HG03139 (cell line): Measurements from ENCODE around the gene NKAIN4.

ENCODE experiments used
- ATAC-seq: cut with Tn5 transposase; IDR thresholded peaks from one replicate; pipeline ENCODE4 v1.9.1; 2021; ENCODE audit not compliant: unreplicated experiment

The NKAIN4 gene

DNA sequence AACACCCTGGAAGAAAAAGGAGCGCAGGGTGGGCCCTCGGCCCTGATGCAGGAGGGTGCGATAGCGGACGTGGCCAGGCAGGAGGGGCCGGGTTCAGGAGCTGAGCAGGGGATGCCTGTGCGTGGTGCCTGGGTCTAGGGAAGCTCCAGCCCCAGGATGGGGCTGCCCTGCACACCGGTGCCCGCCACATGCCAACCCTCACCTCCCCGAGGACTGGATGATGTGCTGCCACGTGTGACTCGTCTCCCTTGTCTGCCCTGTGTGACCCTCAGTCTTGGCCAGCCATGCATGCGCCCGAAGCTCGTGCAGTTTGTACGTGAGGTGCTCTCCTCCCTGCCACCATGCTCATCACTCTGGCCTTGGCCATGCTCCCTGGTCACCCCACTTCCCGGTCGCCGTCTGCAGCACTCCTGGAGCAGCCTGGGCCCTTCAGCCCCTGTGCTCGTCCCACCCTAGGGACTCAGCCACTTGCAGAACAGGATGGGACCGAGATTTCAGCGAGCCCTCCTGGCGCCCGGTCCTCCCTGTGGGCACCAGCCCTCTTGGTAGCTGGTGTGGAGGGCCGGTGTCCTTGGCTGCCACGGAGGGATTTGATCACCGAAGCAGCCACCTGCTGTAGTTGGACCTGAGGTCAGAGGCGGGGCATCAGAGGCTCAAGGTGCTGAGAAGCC, 34.5 kb upstream of the NKAIN4 start:
- no peak for ATAC-seq

DNA sequence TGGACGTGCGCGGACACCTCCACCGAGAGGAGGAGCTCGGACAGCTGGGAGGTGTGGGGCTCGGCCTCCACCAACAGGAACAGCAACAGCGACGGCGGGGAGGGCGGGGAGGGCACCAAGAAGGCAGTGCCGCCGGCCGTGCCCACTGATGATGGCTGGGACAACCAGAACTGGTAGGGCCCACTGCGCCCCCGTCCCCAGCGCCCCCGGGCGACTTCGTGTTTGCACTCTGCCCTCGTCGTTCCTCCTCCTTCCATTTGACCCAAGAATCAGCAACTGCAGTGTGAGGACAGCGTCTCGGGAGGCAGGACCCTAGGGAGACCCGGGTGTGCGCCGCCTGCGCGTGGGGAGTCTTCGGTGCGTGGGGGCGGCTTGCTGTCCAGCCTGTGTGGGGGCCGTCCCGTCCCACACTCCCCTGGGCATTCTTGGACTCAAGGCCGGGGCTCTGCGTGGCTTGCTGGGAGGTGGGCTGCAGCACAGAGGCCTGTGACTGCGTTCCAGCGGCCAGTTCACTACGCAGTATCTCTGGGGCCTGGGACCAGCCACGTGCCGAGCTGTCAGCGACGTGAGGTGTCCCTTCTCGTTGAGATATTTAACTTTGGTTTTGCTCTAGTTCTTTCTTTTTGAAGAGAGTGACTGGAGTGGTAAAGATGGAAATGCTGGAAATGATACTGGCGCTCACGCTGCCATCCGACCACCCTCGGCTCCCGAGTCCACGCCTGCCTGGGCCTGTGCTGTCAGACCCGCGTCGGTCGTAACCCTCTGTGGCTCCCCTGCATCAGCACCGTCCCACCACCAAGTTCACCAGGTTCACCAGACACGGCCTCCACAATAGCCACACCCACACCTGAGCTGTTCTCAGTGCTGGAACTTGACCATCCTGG, 33.7 kb upstream of the NKAIN4 start:
- ATAC-seq, result no peak

DNA sequence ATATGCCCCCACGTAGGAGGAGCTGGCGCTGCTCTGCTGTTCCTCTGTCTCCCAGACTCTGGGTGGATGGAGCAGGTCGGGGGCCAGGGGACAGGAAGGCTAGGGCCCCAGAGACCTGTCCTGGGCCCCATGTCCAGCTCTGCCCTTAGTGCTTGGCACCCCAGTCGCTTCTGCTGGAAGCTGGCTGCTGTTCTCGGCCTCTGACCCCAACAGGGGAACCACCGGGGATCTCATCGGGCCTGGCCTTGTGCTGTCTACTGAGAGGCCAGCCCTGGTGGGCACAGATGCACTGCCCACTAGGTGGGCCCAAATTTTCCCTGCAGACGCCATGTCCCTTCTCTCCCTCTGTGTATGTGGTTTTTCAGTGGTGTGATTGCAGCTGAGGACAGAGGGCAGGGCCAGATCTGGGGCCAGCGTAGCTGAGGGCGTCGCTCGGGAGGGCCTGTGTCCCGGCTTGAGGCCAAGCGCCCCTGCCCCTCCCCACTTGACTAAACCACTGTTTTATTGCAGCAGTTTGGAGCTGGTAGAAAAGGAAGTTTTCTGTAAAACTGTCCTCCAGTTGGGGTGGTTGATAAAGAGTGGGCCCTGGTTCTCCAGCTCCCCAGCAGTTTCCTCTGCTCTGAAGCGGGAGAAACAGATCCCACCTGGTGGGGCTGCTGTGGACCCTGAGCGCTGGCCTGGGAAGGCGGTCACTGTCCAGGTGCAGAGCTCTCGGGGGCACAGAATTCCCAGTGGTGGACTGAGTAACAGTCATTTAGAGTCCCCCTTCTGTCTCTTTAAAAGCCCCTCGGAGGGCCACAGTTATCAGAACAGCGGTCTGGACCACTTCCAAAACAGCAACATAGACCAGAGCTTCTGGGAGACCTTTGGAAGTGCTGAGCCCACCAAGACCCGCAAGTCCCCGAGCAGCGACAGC, 32.8 kb upstream of the NKAIN4 start:
- no peak for ATAC-seq

- no peak for ATAC-seq
These were observed 31.7 kb upstream of the NKAIN4 start for GRCh38 chr20:63285636-63286615.

GRCh38 chr20:63284981-63285524, 30.8 kb upstream of the NKAIN4 start:
- ATAC-seq, result no peak

DNA sequence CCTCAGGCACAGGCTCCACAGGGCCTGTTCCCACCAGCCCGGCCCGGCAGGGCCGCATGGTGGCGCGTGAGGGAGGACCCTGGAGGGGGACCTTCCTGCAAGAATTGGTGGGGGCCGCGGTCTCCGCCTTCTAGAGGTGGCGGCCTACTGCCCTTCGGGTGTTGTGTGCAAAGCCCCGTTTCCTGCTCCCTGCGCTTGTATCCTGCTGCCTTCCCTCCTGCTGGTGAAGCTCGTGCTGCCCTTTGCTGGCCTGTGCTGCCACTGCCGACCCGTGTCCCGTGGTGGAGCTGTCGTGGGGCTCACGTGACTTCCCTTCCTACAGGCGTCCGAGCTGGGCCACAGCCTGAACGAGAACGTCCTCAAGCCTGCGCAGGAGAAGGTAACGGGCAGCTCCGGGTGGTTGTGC, 30.3 kb upstream of the NKAIN4 start:
- no peak for ATAC-seq

DNA sequence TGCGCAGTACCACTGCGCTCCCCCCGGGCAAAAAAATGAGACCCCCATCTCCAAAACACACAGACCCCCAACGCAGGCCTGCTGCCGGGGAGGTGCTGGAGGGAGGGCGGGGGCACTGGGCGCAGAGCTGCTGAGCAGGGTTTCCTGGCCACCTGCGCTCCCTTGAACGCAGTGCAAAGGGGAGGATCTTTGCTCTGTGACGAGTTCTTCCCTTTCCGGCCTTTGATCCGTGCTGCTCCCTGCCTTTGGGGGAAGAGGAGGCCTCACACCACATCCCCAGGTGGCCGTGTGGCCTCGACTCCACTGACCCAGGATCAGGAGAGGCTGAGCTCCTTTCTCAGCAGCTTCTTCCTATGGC, 29.8 kb upstream of the NKAIN4 start:
- no peak for ATAC-seq

DNA sequence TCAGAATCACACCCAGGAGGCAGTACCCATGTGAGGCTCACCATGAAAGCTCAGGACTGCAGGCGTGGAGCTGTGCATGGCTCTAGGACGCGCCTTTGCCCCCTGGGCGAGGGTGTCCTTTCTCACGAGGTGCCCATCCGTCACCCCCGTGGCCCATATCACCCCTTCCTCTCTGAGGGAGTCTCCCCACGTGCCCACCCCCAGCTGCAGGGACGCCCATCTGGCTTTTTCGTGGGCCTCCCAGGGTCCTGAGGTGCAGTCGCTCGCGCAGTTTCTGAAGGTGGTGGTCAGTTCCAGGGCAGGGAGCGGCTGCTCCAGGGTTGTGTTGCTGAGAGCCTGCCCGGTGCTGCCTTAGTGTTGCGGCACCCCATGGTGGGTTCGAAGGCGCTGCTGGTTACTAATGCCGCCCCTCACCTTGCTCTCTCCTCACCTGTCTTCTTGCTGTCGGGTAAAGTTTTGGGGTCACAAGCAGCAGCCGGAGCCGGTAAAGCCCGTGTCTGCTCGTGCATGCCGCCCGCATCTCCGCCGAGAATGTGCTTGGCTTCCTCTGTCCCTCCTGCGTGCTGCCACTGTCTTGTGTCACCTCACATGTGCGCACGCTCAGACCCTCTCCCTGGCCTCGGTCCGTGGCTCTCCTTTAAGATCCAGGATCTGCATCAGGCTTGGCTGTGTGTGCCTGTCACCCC, 29.3 kb upstream of the NKAIN4 start:
- no peak for ATAC-seq

GRCh38 chr20:63282946-63283345, 28.7 kb upstream of the NKAIN4 start:
- ATAC-seq, result no peak

GRCh38 chr20:63281742-63282665, 27.7 kb upstream of the NKAIN4 start:
- no peak for ATAC-seq

DNA sequence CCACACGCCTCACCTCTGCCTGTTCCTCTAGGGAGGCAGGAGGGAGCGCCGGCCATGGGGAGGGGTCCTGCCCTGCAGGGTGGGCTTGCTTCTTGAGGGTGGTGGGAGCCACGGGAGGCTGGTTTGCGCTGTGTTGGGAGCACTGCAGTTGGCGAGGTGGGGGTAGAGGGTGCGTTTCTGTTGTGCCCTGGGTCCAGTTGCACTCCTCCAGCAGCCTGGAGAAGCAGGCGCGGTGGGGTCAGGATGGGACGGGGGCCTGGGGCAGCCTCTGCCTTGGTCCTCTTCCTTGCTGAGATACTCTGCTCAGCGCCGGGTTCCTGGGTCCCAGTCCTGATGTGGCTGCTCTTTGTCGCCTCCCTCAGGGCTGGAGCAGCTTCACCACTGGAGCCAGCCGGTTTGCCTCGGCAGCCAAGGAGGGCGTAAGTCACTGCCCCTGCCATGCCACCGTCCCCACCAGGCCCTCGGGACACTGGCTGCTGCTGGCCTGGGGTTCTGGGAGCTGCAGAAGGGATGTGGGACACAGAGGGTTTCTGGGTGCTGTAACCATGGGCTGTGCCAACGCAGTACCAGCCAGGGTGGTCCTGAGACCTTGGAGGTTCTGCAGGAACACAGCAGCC, 26.8 kb upstream of the NKAIN4 start:
- no peak for ATAC-seq

DNA sequence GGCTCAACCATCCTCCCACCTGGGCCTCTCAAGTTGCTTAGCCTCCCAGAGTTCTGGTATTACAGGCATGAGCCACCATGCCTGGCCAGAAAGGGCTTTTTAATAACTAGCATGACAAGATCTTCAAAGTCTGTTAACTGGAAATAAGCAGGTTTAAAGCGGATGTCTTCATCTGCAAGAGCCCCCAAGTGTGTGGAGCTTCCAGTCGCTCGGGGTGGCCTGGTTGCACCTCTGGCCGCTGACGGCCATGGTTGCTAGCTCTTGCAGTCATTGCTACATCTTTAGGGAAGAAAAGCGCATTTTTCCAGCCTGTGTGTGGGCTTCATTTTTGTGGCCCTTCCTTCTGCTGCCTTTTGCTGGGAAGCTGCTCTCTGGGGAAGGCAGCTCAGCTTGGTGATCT, 26.1 kb upstream of the NKAIN4 start:
- no peak for ATAC-seq

DNA sequence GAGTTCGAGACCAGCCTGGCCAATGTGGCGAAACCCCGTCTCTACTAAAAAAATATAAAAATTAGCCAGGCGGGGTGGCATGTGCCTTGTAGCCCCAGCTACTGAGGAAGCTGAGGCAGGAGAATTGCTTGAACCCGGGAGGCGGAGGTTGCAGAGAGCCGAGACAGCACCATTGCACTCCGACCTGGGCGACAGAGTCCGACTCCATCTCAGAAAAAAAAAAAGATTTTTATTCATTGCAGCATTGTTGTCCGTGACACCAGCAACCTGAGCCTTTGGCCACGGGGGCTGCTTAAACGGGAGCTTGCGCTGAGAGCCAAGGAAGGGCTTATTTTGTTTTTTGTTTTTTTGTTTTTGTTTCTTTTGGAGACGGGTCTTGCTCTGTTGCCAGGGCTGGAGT, 25.7 kb upstream of the NKAIN4 start:
- ATAC-seq, result no peak

- ATAC-seq, result no peak
These were observed 24.4 kb upstream of the NKAIN4 start for GRCh38 chr20:63278661-63279060.

- ATAC-seq, result no peak
These were observed 23.4 kb upstream of the NKAIN4 start for GRCh38 chr20:63277466-63278272.

DNA sequence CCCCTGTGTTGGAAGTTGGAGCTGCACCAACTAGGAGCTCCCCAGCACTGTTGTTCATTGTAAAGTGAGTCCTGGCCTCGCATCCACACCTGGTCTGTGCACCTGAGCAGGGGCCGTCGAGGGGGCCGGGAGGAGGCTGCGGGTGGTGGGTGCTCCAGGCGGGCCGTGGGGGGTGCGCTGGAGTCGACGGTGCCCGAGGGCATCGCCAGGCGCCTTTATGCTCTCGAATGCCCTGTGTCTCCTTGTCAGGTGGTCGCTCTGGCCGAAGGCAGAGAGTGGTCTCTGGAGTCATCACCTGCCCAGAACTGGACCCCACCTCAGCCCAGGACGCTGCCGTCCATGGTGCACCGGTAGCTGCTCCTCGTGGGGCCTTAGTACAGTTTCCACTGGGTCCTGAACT, 22.7 kb upstream of the NKAIN4 start:
- no peak for ATAC-seq

GRCh38 chr20:63275825-63276224, 21.6 kb upstream of the NKAIN4 start:
- no peak for ATAC-seq
